Sigmoid colon (tissue), 4 donors: ENCODE results near the gene PDS5B.

ENCODE experiments used
- CTCF ChIP-seq, 4 experiments: fragments of 450-650 bp in 3 of 4; fragments of 200-600 bp in 1 of 4; IDR thresholded peaks; one replicate each; pipeline ENCODE4 v1.5.1; 2016 to 2019; ENCODE audit warnings: antibody characterized with exemption in 4 of 4, mild to moderate bottlenecking in 3 of 4, moderate library complexity in 2 of 4
- POLR2A ChIP-seq, 2 donors: fragments of 450-650 bp; IDR thresholded peaks; one replicate each; pipeline ENCODE4 v1.6.1; 2016; ENCODE audit warnings: antibody characterized with exemption in 2 of 2, mild to moderate bottlenecking in 2 of 2, moderate library complexity in 2 of 2
- POLR2AphosphoS5 ChIP-seq, 4 donors: sonication (generic); formaldehyde crosslinking; IDR thresholded peaks; one replicate each; pipeline ENCODE4 v1.6.1; 2017; ENCODE audit warnings: antibody characterized with exemption in 4 of 4

- TF ChIP-seq CTCF (IDR thresholded peaks at IDR 0.05) (peak; percentile 33 to 59 (median 48)), POLR2A (IDR thresholded peaks at IDR 0.05) (no peak), POLR2AphosphoS5 (IDR thresholded peaks at IDR 0.05) (no peak)
Observed at GRCh38 chr13:32669030-32669646, 82.9 kb downstream of the PDS5B start.
